Measurements from ENCODE around the gene RPL38. TPM values are rescaled to one million over a fixed set of nuclear protein-coding genes. Genes with fewer than 3 reads are reported as not detected.

Gene RPL38
- total RNA-seq: 691 TPM
- long read RNA-seq, transcript RPL38-206 (4 exons, 532 nt): minor isoform, 5 of 145 reads
- long read RNA-seq, transcript RPL38-202 (5 exons, 431 nt): minor isoform, 27 of 145 reads
- long read RNA-seq, transcript RPL38-201 (5 exons, 1,170 nt): major isoform, 113 of 145 reads
- long read RNA-seq, partial matches to known transcripts: 0 of 145 reads
- long read RNA-seq, other reads (novel, unspliced or antisense): 0 of 145 reads

GRCh38 chr17:74203439-74204240 lies at the start of gene RPL38:
Gene RPL38, plus strand, starts transcription at chr17:74203678. Its CDS starts 278 bp downstream, at chr17:74203956.
- intact Hi-C loops (cut with DNase I): loop anchor here (10.0 kb wide), 2 partner anchors 151 to 251 kb away; no protein-coding TSS in a partner anchor
- peak; percentile 88 for ATAC-seq (ENCODE audit: poor library complexity)
- peak; percentile 96 for DNase-seq

GRCh38 chr17:74153821-74154430 lies 49.6 kb upstream of the RPL38 start:
- intact Hi-C loops (cut with DNase I): no loop called here
- DNase-seq (no peak), ATAC-seq (ENCODE audit: poor library complexity) (no peak)

GRCh38 chr17:74156878-74157277 lies 46.6 kb upstream of the RPL38 start:
- intact Hi-C loops (cut with DNase I): no loop called here
- no peak for ATAC-seq (ENCODE audit: poor library complexity)
- no peak for DNase-seq

GRCh38 chr17:74157366-74157765 lies 46.1 kb upstream of the RPL38 start:
- intact Hi-C loops (cut with DNase I): no loop called here
- DNase-seq: no peak
- no peak for ATAC-seq (ENCODE audit: poor library complexity)

- DNase-seq (no peak), ATAC-seq (ENCODE audit: poor library complexity) (no peak)
- intact Hi-C loops (cut with DNase I): no loop called here
These were observed 44.7 kb upstream of the RPL38 start for GRCh38 chr17:74158761-74159160.

- intact Hi-C loops (cut with DNase I): no loop called here
- DNase-seq: no peak
- no peak for ATAC-seq (ENCODE audit: poor library complexity)
These were observed 44.1 kb upstream of the RPL38 start for GRCh38 chr17:74159226-74159840.

GRCh38 chr17:74160656-74161502 lies 42.6 kb upstream of the RPL38 start:
- intact Hi-C loops (cut with DNase I): no loop called here
- ATAC-seq (ENCODE audit: poor library complexity) (no peak), DNase-seq (no peak)

- ATAC-seq (ENCODE audit: poor library complexity) (no peak), DNase-seq (no peak)
- intact Hi-C loops (cut with DNase I): no loop called here
These were observed 42.0 kb upstream of the RPL38 start for GRCh38 chr17:74161503-74161875.

GRCh38 chr17:74163271-74163821 lies 40.1 kb upstream of the RPL38 start:
- no peak for ATAC-seq (ENCODE audit: poor library complexity)
- no peak for DNase-seq
- intact Hi-C loops (cut with DNase I): no loop called here

- DNase-seq (no peak), ATAC-seq (ENCODE audit: poor library complexity) (no peak)
- intact Hi-C loops (cut with DNase I): no loop called here
These were observed 39.6 kb upstream of the RPL38 start for GRCh38 chr17:74163836-74164235.

GRCh38 chr17:74164446-74165045 lies 38.9 kb upstream of the RPL38 start:
- intact Hi-C loops (cut with DNase I): no loop called here
- ATAC-seq (ENCODE audit: poor library complexity) (no peak), DNase-seq (no peak)

GRCh38 chr17:74165797-74166365 lies 37.6 kb upstream of the RPL38 start:
- DNase-seq (no peak), ATAC-seq (ENCODE audit: poor library complexity) (no peak)

GRCh38 chr17:74170924-74171323 lies 32.6 kb upstream of the RPL38 start:
- DNase-seq: no peak
- intact Hi-C loops (cut with DNase I): no loop called here
- ATAC-seq (ENCODE audit: poor library complexity): no peak

More at GRCh38 chr17:74165797-74166365, 37.6 kb upstream of the RPL38 start:
- intact Hi-C loops (cut with DNase I): no loop called here

- no peak for DNase-seq
- intact Hi-C loops (cut with DNase I): no loop called here
- no peak for ATAC-seq (ENCODE audit: poor library complexity)
These were observed 30.8 kb upstream of the RPL38 start for GRCh38 chr17:74172700-74173099.

- peak; percentile 87 for ATAC-seq (ENCODE audit: poor library complexity)
- intact Hi-C loops (cut with DNase I): loop anchor here (5.0 kb wide), 1 partner anchor 749 kb away; no protein-coding TSS in a partner anchor
- DNase-seq: peak; percentile 61
These were observed 26.9 kb upstream of the RPL38 start for GRCh38 chr17:74176546-74177001.

GRCh38 chr17:74177018-74177450 lies 26.4 kb upstream of the RPL38 start:
- ATAC-seq (ENCODE audit: poor library complexity): no peak
- DNase-seq: no peak
- intact Hi-C loops (cut with DNase I): loop anchor here (5.0 kb wide), 1 partner anchor 750 kb away; no protein-coding TSS in a partner anchor

GRCh38 chr17:74179576-74179975 lies 23.9 kb upstream of the RPL38 start:
- ATAC-seq (ENCODE audit: poor library complexity): no peak
- intact Hi-C loops (cut with DNase I): loop anchor here (5.0 kb wide), 1 partner anchor 752 kb away; no protein-coding TSS in a partner anchor
- no peak for DNase-seq

Measured in Right ventricle myocardium superior (tissue), 1 donor.